GM10248 (cell line): ENCODE data around the gene SSX2IP.
"Not testable (repeated sequence)": the region's sequence is repeated elsewhere in the genome, so short reads cannot be mapped to it uniquely, and the experiment has no call there.

Experiments
- CTCF ChIA-PET: fragments of 300-600 bp; sonication (Branson Sonifier 250); formaldehyde crosslinking; extraction: SDS; loops from one replicate; lab custom pipeline; 2021; ENCODE audit warnings: antibody characterized with exemption; lab: Yijun Ruan, JAX
- POLR2A ChIA-PET: fragments of 350-650 bp; sonication (Branson Sonifier 250); formaldehyde crosslinking; extraction: SDS; loops from one replicate; lab custom pipeline; 2020; ENCODE audit warnings: antibody characterized with exemption; lab: Yijun Ruan, JAX
- DNase-seq: peaks from one replicate; pipeline ENCODE4 v3.0.0; 2012; ENCODE audit errors: extremely low spot score
- TF ChIP-seq, protein P1 (sequence below): IDR thresholded peaks from 2 replicates; pipeline ENCODE4 v1.5.1; 2012; ENCODE audit warnings: mild to moderate bottlenecking, low read depth; ENCODE audit errors: extremely low read depth, missing control alignments, control extremely low read depth

SSX2IP gene

DNA sequence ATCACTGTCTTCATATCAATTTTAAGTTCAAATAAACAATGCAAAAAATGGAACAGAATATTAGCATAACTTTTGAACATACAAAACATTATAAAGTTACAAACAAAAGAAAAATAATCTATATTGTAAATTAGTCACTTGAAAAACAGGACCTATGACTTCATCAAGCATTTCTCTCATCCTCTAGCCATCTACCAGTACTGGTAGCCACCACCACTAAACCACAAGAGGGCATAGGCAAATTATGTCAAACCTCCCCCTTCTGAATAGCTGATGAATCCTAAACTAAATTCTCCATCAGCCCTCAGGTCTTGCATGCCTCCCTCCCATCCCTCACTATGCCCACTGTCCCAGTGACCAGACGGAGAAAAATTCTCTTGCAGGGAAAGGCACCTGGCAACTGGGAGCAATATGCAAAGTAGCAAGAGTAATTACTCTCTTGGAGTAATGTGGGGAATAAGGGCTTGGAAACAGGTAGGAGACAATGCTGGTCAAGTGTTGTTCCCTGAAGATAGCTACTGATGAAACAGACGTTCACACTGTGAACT lies 37.1 kb downstream of the SSX2IP start:
- POLR2A ChIA-PET, result no interaction called here

DNA sequence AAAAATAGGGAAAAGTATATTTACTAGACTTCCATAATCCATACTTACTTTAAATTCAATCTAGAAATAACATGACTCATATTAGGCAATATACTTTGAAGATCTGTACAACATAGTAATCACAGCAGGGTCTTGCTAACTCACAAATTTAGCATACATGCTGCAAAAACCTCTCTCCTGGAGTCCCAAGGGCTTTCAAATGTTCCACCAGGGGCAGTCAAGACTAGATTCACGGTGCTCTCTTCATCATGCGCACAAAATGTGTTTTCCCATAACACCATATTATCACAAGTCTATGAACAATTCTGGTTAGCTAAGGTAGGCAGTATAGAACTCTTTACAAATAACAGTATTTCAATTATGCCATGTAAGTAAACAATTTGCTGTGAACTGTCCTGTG lies 45.8 kb downstream of the SSX2IP start:
- DNase-seq, result no peak

More for the DNA sequence above, 37.1 kb downstream of the SSX2IP start:
- no peak for DNase-seq
- TF ChIP-seq, protein P1, sequence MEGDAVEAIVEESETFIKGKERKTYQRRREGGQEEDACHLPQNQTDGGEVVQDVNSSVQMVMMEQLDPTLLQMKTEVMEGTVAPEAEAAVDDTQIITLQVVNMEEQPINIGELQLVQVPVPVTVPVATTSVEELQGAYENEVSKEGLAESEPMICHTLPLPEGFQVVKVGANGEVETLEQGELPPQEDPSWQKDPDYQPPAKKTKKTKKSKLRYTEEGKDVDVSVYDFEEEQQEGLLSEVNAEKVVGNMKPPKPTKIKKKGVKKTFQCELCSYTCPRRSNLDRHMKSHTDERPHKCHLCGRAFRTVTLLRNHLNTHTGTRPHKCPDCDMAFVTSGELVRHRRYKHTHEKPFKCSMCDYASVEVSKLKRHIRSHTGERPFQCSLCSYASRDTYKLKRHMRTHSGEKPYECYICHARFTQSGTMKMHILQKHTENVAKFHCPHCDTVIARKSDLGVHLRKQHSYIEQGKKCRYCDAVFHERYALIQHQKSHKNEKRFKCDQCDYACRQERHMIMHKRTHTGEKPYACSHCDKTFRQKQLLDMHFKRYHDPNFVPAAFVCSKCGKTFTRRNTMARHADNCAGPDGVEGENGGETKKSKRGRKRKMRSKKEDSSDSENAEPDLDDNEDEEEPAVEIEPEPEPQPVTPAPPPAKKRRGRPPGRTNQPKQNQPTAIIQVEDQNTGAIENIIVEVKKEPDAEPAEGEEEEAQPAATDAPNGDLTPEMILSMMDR, result no peak
- CTCF ChIA-PET, result interaction anchor here (1.1 to 1.2 kb wide), 2 partner anchors 11 to 101 kb away, joined by 3 to 4 read pairs; no protein-coding TSS in a partner anchor

DNA sequence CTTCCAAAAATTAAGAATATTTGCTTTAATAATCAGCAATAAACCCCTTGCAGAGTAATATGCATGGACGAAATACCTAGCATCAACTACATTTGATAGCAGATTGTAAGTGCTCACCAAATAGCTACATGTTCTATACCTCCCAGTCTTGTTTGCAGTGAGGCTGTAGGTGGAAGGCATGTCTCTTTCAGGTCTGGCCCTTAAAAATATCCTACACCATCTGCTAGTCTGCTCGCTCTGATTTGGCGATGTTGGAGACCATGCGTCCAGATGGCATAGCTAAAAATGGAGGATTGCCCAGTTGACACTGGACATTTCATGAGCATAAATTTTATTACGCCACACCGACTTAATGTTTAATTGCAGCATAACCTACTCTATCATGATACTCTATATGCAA lies 47.1 kb downstream of the SSX2IP start:
- TF ChIP-seq, protein P1, result no peak
- POLR2A ChIA-PET, result no interaction called here
- CTCF ChIA-PET, result interaction anchor here (0.8 to 2.7 kb wide), 5 partner anchors 18 to 210 kb away, joined by 3 to 8 read pairs (median 4); no protein-coding TSS in a partner anchor
- DNase-seq, result no peak

More for the DNA sequence above, 45.8 kb downstream of the SSX2IP start:
- ChIA-PET POLR2A (no interaction called here), CTCF (interaction anchor here (1.2 to 2.7 kb wide), 2 partner anchors 11 to 19 kb away, joined by 3 to 8 read pairs; no protein-coding TSS in a partner anchor)
- TF ChIP-seq, protein P1, result no peak

DNA sequence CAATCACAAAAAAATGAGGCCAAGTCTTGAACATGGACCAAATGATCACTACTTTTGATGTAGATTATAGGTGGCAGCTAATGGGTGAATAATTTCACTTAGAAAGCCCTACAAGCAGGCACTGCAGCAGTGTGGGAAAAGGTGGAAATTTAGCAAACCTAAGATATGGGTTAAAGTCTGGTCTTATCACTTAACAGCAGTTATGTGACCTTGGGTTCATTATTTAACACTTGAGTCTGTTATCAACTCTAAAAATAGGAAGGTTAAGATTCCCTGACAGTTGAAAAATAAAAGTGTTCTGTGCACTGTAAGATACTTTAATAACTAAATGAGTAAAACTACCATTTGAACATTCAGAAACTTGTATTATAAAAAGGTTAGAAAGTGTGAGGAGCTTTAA lies 47.5 kb downstream of the SSX2IP start:
- CTCF ChIA-PET, result interaction anchor here (0.7 to 2.7 kb wide), 4 partner anchors 18 to 139 kb away, joined by 3 to 8 read pairs (median 4); no protein-coding TSS in a partner anchor

DNA sequence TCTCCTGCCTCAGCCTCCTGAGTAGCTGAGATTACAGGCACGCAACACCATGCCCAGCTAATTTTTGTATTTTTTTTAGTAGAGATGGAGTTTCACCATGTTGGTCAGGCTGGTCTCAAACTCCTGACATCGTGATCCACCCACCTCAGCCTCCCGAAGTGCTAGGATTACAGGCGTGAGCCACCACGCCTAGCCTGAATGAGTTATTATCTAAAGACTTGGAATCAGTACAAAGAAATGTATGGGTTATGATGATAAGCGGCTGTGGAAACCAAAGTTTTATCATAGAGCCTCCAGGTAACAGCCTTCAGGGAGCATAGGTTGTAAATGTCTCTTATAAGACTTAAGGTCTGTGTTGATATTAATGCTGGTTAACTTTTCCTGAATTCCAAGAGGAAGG lies 50.5 kb downstream of the SSX2IP start:
- POLR2A ChIA-PET, result not testable (repeated sequence)
- CTCF ChIA-PET, result interaction anchor here (1.2 to 1.5 kb wide), 3 partner anchors 10 to 198 kb away, joined by 3 to 5 read pairs (median 4); no protein-coding TSS in a partner anchor

More for the DNA sequence above, 47.5 kb downstream of the SSX2IP start:
- TF ChIP-seq, protein P1, result no peak
- DNase-seq, result no peak
- POLR2A ChIA-PET, result no interaction called here

DNA sequence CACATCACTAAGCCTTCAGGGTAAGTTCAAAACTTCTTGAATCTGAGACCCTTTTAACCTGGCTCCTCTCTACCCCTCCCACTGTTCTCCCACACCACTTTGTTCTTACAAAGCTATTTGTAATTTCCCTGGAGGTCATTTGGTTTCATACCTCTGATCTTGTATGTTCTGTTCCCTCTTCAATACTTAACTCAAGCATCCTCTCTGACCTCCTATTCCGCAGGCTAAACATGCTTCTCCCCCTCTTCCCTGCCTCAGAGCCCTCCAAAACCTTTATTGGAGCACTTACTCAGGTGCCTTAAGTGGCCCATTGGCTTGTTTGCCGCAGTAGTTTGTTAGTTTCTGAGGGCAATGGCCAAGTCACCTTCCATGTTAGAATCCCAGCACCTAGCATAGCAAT lies 54.8 kb downstream of the SSX2IP start:
- TF ChIP-seq, protein P1, result no peak
- ChIA-PET CTCF (interaction anchor here (1.2 to 3.6 kb wide), 3 partner anchors 15 to 169 kb away, joined by 3 to 11 read pairs (median 3); no protein-coding TSS in a partner anchor), POLR2A (no interaction called here)
- no peak for DNase-seq

More for the DNA sequence above, 50.5 kb downstream of the SSX2IP start:
- not testable (repeated sequence) for DNase-seq
